Activated naive CD8-positive, alpha-beta T cell (primary cell): ENCODE results near the gene SYT1.

Experiments
- H3K27ac Mint-ChIP-seq: one replicate; pipeline ENCODE4 v1.8.0; 2021; ENCODE audit warnings: mixed read lengths
- H3K27me3 Mint-ChIP-seq: one replicate; pipeline ENCODE4 v1.8.0; 2021; ENCODE audit warnings: mixed read lengths
- H3K36me3 Mint-ChIP-seq: one replicate; pipeline ENCODE4 v1.8.0; 2021; ENCODE audit warnings: mixed read lengths
- H3K4me1 Mint-ChIP-seq: one replicate; pipeline ENCODE4 v1.8.0; 2021; ENCODE audit warnings: low read depth, mixed read lengths
- H3K4me3 Mint-ChIP-seq: one replicate; pipeline ENCODE4 v1.8.0; 2021; ENCODE audit warnings: mild to moderate bottlenecking, mixed read lengths
- H3K9me3 Mint-ChIP-seq: one replicate; pipeline ENCODE4 v1.8.0; 2021; ENCODE audit warnings: low read depth, mixed read lengths

The SYT1 gene

GRCh38 chr12:79299447-79300198, 435.0 kb downstream of the SYT1 start:
- Mint-ChIP-seq H3K9me3 (peaks cover 10% of the 10 kb centered on the region), H3K4me3 (no peak overlapping the region), H3K36me3 (no peaks in the 10 kb centered on the region), H3K27ac (no peak overlapping the region), H3K4me1 (no peaks in the 10 kb centered on the region), H3K27me3 (no peaks in the 10 kb centered on the region)

- no peak overlapping the region for H3K27ac Mint-ChIP-seq
- H3K36me3 Mint-ChIP-seq = no peaks in the 10 kb centered on the region
- no peak overlapping the region for H3K4me3 Mint-ChIP-seq
- H3K27me3 Mint-ChIP-seq = no peaks in the 10 kb centered on the region
- no peaks in the 10 kb centered on the region for H3K4me1 Mint-ChIP-seq
- H3K9me3 Mint-ChIP-seq = peaks cover 10% of the 10 kb centered on the region
These were observed 435.6 kb downstream of the SYT1 start for GRCh38 chr12:79300199-79300568.

GRCh38 chr12:79301181-79301580, 436.6 kb downstream of the SYT1 start:
- Mint-ChIP-seq H3K9me3 (peaks cover 8% of the 10 kb centered on the region), H3K27me3 (no peaks in the 10 kb centered on the region), H3K27ac (no peak overlapping the region), H3K4me3 (no peak overlapping the region), H3K4me1 (no peaks in the 10 kb centered on the region), H3K36me3 (no peaks in the 10 kb centered on the region)

GRCh38 chr12:79302162-79302814, 437.7 kb downstream of the SYT1 start:
- H3K27me3 Mint-ChIP-seq = no peaks in the 10 kb centered on the region
- H3K9me3 Mint-ChIP-seq = peaks cover 6% of the 10 kb centered on the region
- no peaks in the 10 kb centered on the region for H3K4me1 Mint-ChIP-seq
- H3K27ac Mint-ChIP-seq = no peak overlapping the region
- no peaks in the 10 kb centered on the region for H3K36me3 Mint-ChIP-seq
- H3K4me3 Mint-ChIP-seq = no peak overlapping the region

GRCh38 chr12:79307340-79307739, 442.8 kb downstream of the SYT1 start:
- Mint-ChIP-seq H3K27me3 (no peaks in the 10 kb centered on the region), H3K9me3 (peaks cover 3% of the 10 kb centered on the region), H3K27ac (no peak overlapping the region), H3K4me3 (no peak overlapping the region), H3K4me1 (no peaks in the 10 kb centered on the region), H3K36me3 (no peaks in the 10 kb centered on the region)

- H3K4me1 Mint-ChIP-seq = no peaks in the 10 kb centered on the region
- H3K27ac Mint-ChIP-seq = no peak overlapping the region
- H3K4me3 Mint-ChIP-seq = no peak overlapping the region
- H3K27me3 Mint-ChIP-seq = no peaks in the 10 kb centered on the region
- no peaks in the 10 kb centered on the region for H3K36me3 Mint-ChIP-seq
- H3K9me3 Mint-ChIP-seq = peaks cover 4% of the 10 kb centered on the region
These were observed 444.5 kb downstream of the SYT1 start for GRCh38 chr12:79309039-79309438.

- Mint-ChIP-seq H3K4me3 (no peak overlapping the region), H3K9me3 (peaks cover 4% of the 10 kb centered on the region), H3K27ac (no peak overlapping the region), H3K36me3 (no peaks in the 10 kb centered on the region), H3K4me1 (no peaks in the 10 kb centered on the region), H3K27me3 (no peaks in the 10 kb centered on the region)
These were observed 452.7 kb downstream of the SYT1 start for GRCh38 chr12:79317179-79317847.

GRCh38 chr12:79322905-79323304, 458.3 kb downstream of the SYT1 start:
- Mint-ChIP-seq H3K4me3 (no peak overlapping the region), H3K27ac (no peak overlapping the region), H3K27me3 (no peaks in the 10 kb centered on the region)

GRCh38 chr12:79324571-79324970, 460.0 kb downstream of the SYT1 start:
- H3K27me3 Mint-ChIP-seq = no peaks in the 10 kb centered on the region
- H3K4me1 Mint-ChIP-seq = no peaks in the 10 kb centered on the region

More at GRCh38 chr12:79322905-79323304, 458.3 kb downstream of the SYT1 start:
- no peaks in the 10 kb centered on the region for H3K4me1 Mint-ChIP-seq
- H3K9me3 Mint-ChIP-seq = no peaks in the 10 kb centered on the region
- no peaks in the 10 kb centered on the region for H3K36me3 Mint-ChIP-seq

GRCh38 chr12:79326222-79326621, 461.6 kb downstream of the SYT1 start:
- no peaks in the 10 kb centered on the region for H3K4me1 Mint-ChIP-seq
- H3K9me3 Mint-ChIP-seq = no peaks in the 10 kb centered on the region
- no peak overlapping the region for H3K4me3 Mint-ChIP-seq
- H3K27ac Mint-ChIP-seq = no peak overlapping the region
- H3K27me3 Mint-ChIP-seq = no peaks in the 10 kb centered on the region
- H3K36me3 Mint-ChIP-seq = no peaks in the 10 kb centered on the region

More at GRCh38 chr12:79324571-79324970, 460.0 kb downstream of the SYT1 start:
- H3K4me3 Mint-ChIP-seq = no peak overlapping the region
- H3K9me3 Mint-ChIP-seq = no peaks in the 10 kb centered on the region
- no peak overlapping the region for H3K27ac Mint-ChIP-seq
- H3K36me3 Mint-ChIP-seq = no peaks in the 10 kb centered on the region

GRCh38 chr12:79326663-79327062, 462.1 kb downstream of the SYT1 start:
- Mint-ChIP-seq H3K9me3 (no peaks in the 10 kb centered on the region), H3K4me1 (no peaks in the 10 kb centered on the region), H3K4me3 (no peak overlapping the region), H3K27ac (no peak overlapping the region), H3K27me3 (no peaks in the 10 kb centered on the region), H3K36me3 (no peaks in the 10 kb centered on the region)

GRCh38 chr12:79327465-79327864, 462.9 kb downstream of the SYT1 start:
- H3K9me3 Mint-ChIP-seq = no peaks in the 10 kb centered on the region
- no peaks in the 10 kb centered on the region for H3K27me3 Mint-ChIP-seq
- no peak overlapping the region for H3K4me3 Mint-ChIP-seq
- H3K27ac Mint-ChIP-seq = no peak overlapping the region
- H3K4me1 Mint-ChIP-seq = no peaks in the 10 kb centered on the region
- no peaks in the 10 kb centered on the region for H3K36me3 Mint-ChIP-seq

- no peaks in the 10 kb centered on the region for H3K36me3 Mint-ChIP-seq
- no peaks in the 10 kb centered on the region for H3K9me3 Mint-ChIP-seq
- no peaks in the 10 kb centered on the region for H3K4me1 Mint-ChIP-seq
- no peak overlapping the region for H3K27ac Mint-ChIP-seq
- no peak overlapping the region for H3K4me3 Mint-ChIP-seq
- H3K27me3 Mint-ChIP-seq = no peaks in the 10 kb centered on the region
These were observed 465.4 kb downstream of the SYT1 start for GRCh38 chr12:79329933-79330332.

- no peaks in the 10 kb centered on the region for H3K36me3 Mint-ChIP-seq
- no peak overlapping the region for H3K4me3 Mint-ChIP-seq
- H3K4me1 Mint-ChIP-seq = no peaks in the 10 kb centered on the region
- no peaks in the 10 kb centered on the region for H3K9me3 Mint-ChIP-seq
- H3K27me3 Mint-ChIP-seq = no peaks in the 10 kb centered on the region
- H3K27ac Mint-ChIP-seq = no peak overlapping the region
These were observed 467.3 kb downstream of the SYT1 start for GRCh38 chr12:79331870-79332269.

GRCh38 chr12:79333144-79333543, 468.6 kb downstream of the SYT1 start:
- Mint-ChIP-seq H3K27me3 (no peaks in the 10 kb centered on the region), H3K36me3 (no peaks in the 10 kb centered on the region), H3K4me1 (no peaks in the 10 kb centered on the region), H3K27ac (no peak overlapping the region), H3K9me3 (no peaks in the 10 kb centered on the region), H3K4me3 (no peak overlapping the region)
